ENCODE data around the gene RAET1E.
A peak's percentile ranks its signal among the peaks of the same experiment; 100 is the strongest.
"Not testable (repeated sequence)": the region's sequence is repeated elsewhere in the genome, so short reads cannot be mapped to it uniquely, and the experiment has no call there.

RAET1E gene

GRCh38 chr6:149927025-149927424 lies 29.1 kb upstream of the RAET1E start:
- DNase-seq (ENCODE audit: low read depth) = not testable (repeated sequence)

GRCh38 chr6:149925974-149926777 lies 28.3 kb upstream of the RAET1E start:
- DNase-seq (ENCODE audit: low read depth) = peak; percentile 55

DNA sequence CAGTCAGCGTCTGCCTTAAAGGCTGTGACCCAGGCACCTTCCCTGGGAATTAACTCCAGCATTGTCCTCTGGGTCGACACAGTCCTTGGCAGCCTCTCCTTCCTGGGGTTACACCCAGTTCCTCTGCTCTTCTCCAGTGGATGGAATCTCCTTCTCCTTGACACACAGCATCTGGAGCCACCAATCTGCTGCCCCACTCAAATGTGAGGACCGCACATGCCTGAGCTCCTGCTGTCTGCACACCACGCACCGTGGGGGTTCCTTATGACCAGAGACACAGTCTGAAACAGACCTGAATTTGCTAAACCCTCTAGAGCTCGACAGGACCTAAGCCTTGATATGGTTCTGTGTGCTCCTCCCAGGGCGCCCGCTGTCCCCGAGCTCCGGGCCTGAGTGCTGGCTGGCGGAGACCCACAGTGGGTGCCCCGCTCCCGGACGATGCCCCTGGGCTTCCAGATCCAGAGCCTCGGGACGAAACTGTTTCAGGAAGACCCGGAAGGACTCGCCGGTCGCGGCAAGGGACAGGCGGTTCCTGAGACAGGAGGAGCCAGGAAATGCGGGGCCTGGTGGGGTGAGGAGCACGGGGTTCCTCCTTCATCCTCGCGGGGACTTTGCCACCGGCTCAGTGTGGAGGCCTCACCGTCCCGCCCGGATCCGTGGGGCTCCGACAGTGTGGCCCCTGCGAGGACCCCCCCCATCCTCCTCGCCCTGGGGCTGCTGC lies 27.5 kb upstream of the RAET1E start:
- DNase-seq (ENCODE audit: low read depth) = no peak

DNA sequence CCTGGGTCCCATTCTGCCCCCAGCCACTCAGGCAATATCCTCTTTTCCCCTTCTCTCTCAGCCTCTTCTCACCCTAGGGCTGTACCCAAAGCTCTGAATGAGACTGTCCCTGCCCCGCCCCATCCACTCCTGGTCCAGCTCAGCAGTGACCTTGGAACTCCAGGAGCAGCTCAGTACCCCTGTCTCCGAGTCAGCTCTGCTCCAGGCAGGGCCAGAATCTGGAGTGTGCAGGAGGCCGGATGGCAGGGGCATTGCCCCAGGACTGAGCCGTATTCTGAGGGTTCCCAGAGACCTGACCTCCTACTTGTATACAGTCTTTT lies 27.0 kb upstream of the RAET1E start:
- DNase-seq (ENCODE audit: low read depth) = no peak

GRCh38 chr6:149924206-149924932 lies 26.5 kb upstream of the RAET1E start:
- no peak for DNase-seq (ENCODE audit: low read depth)

GRCh38 chr6:149923327-149923986 lies 25.5 kb upstream of the RAET1E start:
- no peak for DNase-seq (ENCODE audit: low read depth)

DNA sequence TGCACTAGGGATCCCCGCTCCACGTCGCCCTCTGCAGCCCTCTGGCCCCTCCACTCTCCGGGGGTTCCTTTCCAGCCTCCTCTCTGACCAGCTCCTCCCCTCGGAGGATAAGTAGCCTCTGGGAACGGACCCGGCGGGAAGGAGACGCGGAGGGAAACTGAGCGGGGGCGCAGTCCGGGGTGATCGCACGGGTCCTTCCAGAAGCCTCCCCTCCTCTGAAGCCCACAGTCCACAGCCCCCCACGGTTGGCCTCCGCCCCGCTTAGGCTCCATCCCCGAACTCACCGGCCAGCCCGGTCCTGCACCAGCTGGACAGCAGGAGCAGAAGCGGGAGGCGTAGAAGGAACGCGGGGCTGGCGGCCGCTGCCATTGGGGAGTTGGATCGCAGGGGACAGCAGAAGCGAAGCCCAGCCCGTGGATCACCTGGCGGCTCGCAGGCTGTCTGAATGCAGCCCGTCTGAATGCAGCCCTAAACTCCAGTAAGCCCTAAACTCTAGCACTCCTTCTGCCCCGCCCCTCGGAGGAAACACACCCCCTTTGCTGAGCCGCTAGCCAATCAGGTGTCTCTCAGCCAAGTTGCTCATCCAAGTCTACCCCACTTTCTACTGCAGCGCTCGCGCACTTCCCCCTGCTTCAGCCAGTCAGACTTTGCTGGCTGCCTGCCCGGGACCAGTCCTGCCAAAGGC lies 24.9 kb upstream of the RAET1E start, which contains the start of gene RAET1G:
Gene RAET1G, minus strand, starts transcription at position 480 of the 685 bp plus-strand sequence. Its CDS starts 111 bp downstream, at position 369.
- peak; percentile 75 for DNase-seq (ENCODE audit: low read depth)

GRCh38 chr6:149922091-149922490 lies 24.2 kb upstream of the RAET1E start:
- not testable (repeated sequence) for DNase-seq (ENCODE audit: low read depth)

GRCh38 chr6:149921361-149921760 lies 23.4 kb upstream of the RAET1E start:
- DNase-seq (ENCODE audit: low read depth) = no peak

DNA sequence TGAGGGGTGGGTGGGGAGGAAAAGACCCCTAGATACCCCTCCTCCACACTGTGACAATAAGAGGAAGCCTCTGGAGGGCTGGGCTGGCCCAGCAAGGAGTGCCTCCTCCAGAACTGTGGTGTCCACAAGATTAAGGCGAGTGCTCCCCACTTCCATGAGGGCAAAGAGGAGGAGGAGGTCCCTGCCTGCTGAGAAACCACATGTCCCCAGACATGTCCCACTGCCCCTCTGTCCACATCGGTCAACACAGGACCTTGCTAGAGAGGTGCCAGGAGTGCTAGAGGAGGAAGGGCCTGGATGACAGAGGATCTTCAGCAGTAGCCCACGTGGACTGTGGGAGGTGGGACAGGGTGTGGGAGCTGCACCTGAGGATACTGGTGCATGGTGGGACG lies 21.9 kb upstream of the RAET1E start:
- no peak for DNase-seq (ENCODE audit: low read depth)

DNA sequence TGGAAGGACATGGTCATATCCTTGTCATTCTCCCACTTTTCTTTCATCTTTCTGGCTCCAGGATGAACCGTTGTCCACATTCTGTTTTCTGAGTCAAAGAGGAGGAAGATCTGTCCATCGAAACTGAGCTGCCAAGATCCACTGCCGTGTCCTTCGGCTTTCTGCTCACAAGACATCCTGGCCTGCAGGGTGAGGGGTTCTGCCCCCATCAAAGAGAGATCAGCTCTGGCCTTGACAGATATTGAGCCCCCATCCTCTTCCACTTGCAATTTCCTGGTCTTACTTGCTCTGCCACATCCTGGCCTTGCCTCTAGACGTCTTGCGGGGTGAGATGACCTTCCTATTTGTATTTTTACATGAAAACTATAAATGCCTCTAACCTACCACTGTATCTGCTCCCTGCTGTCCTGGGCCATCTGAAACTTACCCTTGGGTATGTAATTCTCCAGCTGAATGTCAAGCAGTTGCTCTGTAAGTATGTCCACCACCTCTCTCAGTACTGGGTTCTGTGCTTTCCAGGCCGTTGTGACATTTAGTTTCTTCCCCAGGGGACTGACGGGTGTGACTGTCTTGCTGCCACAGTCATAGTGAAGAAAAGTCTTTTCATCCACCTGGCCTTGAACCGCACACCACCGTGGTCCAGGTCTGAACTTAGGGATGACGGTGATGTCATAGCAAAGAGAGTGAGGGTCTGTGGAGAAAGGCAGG lies 21.4 kb upstream of the RAET1E start:
- DNase-seq (ENCODE audit: low read depth) = not testable (repeated sequence)

DNA sequence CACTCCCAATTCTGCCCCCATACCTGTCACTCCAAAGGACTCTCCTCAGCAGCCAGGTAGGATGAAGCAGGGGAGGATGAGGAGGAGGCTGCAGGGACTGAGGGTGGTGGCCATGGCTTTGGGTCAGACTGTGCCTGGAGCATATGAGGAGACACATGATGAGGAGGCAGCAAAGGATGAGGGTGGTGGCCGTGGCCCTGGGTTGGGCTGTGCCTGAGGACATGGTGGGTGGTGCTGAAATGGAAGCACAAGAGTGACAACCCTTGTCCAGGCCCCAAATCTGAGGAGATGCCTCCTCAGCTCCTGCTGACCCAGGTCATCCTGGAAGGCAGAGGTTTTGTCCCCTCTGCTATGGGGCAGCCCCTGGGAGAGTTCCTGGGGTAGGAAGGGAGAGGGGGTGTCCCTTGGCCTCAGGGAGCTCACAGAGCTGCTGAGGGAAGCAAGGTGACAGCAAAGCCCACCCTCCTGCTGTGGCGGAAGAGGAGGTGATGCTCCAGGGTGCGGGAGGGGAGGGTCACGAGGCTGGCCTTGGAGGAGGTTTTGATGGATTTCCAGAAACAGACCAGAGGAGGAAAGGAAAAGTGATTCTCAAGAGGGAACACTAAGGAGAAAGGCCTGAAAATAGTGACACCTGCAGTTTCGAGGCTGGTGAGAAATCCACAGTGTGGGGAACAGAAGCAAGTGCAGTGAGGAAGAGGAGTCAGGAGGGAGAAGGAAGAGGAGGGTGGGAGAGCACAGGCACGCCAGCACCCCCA lies 20.4 kb upstream of the RAET1E start:
- no peak for DNase-seq (ENCODE audit: low read depth)

GRCh38 chr6:149917679-149918078 lies 19.8 kb upstream of the RAET1E start:
- DNase-seq (ENCODE audit: low read depth) = no peak

- DNase-seq (ENCODE audit: low read depth) = no peak
Measured at GRCh38 chr6:149915970-149916865, 18.3 kb upstream of the RAET1E start.

- DNase-seq (ENCODE audit: low read depth) = no peak
Measured at GRCh38 chr6:149913540-149914240, 15.8 kb upstream of the RAET1E start.

GRCh38 chr6:149913085-149913484 lies 15.2 kb upstream of the RAET1E start:
- DNase-seq (ENCODE audit: low read depth) = no peak

DNA sequence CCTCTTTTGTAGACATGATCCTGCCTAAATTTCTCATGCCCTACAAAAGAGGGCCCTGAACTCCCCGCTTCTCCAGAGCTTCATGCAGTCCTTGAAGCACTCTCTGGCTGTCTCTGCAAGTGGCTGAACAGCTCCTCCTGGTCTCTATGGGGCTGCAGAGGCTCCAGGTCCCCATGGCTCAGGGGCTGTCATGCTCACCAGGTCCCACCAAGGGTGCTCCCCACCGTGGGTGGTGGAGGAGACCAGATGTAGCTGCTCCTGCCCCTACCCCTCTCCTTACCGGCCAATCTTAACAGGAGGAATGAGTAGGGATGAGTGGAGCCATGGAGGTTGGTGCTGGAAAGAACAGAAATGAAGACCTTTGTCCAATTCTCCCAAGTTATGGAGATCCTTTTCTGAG lies 14.8 kb upstream of the RAET1E start:
- not testable (repeated sequence) for DNase-seq (ENCODE audit: low read depth)

GRCh38 chr6:149910721-149911151 lies 12.8 kb upstream of the RAET1E start:
- DNase-seq (ENCODE audit: low read depth) = no peak
